Mesenchymal stem cell (in vitro differentiated cells and primary cell): ENCODE data around the gene TADA1.

Source experiments
- DNase-seq: peaks from one replicate; pipeline ENCODE4 v3.0.0-alpha.2; 2013
- H2AFZ ChIP-seq: one replicate; pipeline ENCODE4 v1.6.1; 2013; ENCODE audit warnings: low read depth, mild to moderate bottlenecking, control low read depth, inconsistent platforms, low read length, moderate library complexity
- H2AK5ac ChIP-seq: 2 replicates; pipeline ENCODE4 v1.6.1; 2013; ENCODE audit warnings: low read length, moderate library complexity, mild to moderate bottlenecking, inconsistent platforms; ENCODE audit not compliant: severe bottlenecking
- H2BK120ac ChIP-seq: one replicate; pipeline ENCODE4 v1.6.1; 2013; ENCODE audit warnings: low read depth, mild to moderate bottlenecking, inconsistent platforms, low read length, moderate library complexity
- H2BK12ac ChIP-seq, 2 experiments: one replicate each; pipeline ENCODE4 v1.6.1; 2013; ENCODE audit warnings: inconsistent platforms in 2 of 2, low read length in 2 of 2, mild to moderate bottlenecking in 2 of 2, moderate library complexity in 2 of 2, control low read depth in 1 of 2
- H2BK15ac ChIP-seq: one replicate; pipeline ENCODE4 v1.6.1; 2013; ENCODE audit warnings: mild to moderate bottlenecking, low read depth, inconsistent platforms; ENCODE audit not compliant: poor library complexity, severe bottlenecking
- H2BK5ac ChIP-seq: 2 replicates; pipeline ENCODE4 v1.6.1; 2013; ENCODE audit warnings: low read depth, mild to moderate bottlenecking, low read length, control low read depth, inconsistent platforms; ENCODE audit not compliant: poor library complexity, severe bottlenecking
- H3K14ac ChIP-seq, 2 experiments: one replicate each; pipeline ENCODE4 v1.6.1; 2013; ENCODE audit warnings: inconsistent platforms in 2 of 2, low read length in 2 of 2, control low read depth in 1 of 2, mild to moderate bottlenecking in 1 of 2, moderate library complexity in 1 of 2
- H3K18ac ChIP-seq, 2 experiments: one replicate each; pipeline ENCODE4 v1.6.1; 2013; ENCODE audit warnings: inconsistent platforms in 2 of 2, low read length in 2 of 2, control low read depth in 1 of 2, low read depth in 1 of 2, mild to moderate bottlenecking in 1 of 2
- H3K23ac ChIP-seq, 2 experiments: one replicate each; pipeline ENCODE4 v1.6.1; 2013; ENCODE audit warnings: inconsistent platforms in 2 of 2, low read length in 2 of 2, mild to moderate bottlenecking in 2 of 2, moderate library complexity in 2 of 2, control low read depth in 1 of 2
- H3K27ac ChIP-seq: 2 replicates; pipeline ENCODE4 v1.5.1; 2013; ENCODE audit warnings: mild to moderate bottlenecking, moderate library complexity, low read length, control low read depth, inconsistent platforms; ENCODE audit not compliant: poor library complexity, severe bottlenecking
- H3K27me3 ChIP-seq, 2 experiments: 2 replicates each; pipeline versions ENCODE4 v1.6.1 to v1.7.0; 2013; ENCODE audit warnings: low read length in 2 of 2, mild to moderate bottlenecking in 2 of 2, moderate library complexity in 2 of 2, control low read depth in 1 of 2, inconsistent platforms in 1 of 2; ENCODE audit not compliant: control insufficient read depth in 1 of 2, insufficient read depth in 1 of 2
- H3K36me3 ChIP-seq, 2 experiments: 2 replicates each; pipeline versions ENCODE4 v1.6.1 to v1.7.0; 2013; ENCODE audit warnings: low read length in 2 of 2, control low read depth in 1 of 2, inconsistent platforms in 1 of 2, low read depth in 1 of 2, mild to moderate bottlenecking in 1 of 2; ENCODE audit not compliant: insufficient read depth in 2 of 2, control insufficient read depth in 1 of 2
- H3K4ac ChIP-seq, 2 experiments: one replicate each; pipeline ENCODE4 v1.6.1; 2013; ENCODE audit warnings: inconsistent platforms in 2 of 2, low read length in 2 of 2, mild to moderate bottlenecking in 2 of 2, moderate library complexity in 2 of 2, control low read depth in 1 of 2, low read depth in 1 of 2
- H3K4me1 ChIP-seq: 2 replicates; pipeline ENCODE4 v1.6.1; 2013; ENCODE audit warnings: low read depth, low read length, control low read depth; ENCODE audit not compliant: control insufficient read depth, insufficient read depth
- H3K4me2 ChIP-seq: 2 replicates; pipeline ENCODE4 v1.6.1; 2013; ENCODE audit warnings: low read length, mild to moderate bottlenecking, inconsistent platforms; ENCODE audit not compliant: poor library complexity, severe bottlenecking
- H3K4me3 ChIP-seq, 2 experiments: 2 replicates each; pipeline versions ENCODE4 v1.5.1 to v1.7.0; 2013; ENCODE audit warnings: low read length in 2 of 2, mild to moderate bottlenecking in 2 of 2, control low read depth in 1 of 2, low read depth in 1 of 2; ENCODE audit not compliant: insufficient read depth in 1 of 2
- H3K79me1 ChIP-seq: replicated peaks from 2 replicates; pipeline ENCODE4 v1.6.1; 2013; ENCODE audit warnings: mild to moderate bottlenecking, control low read depth, low read length, inconsistent platforms; ENCODE audit not compliant: poor library complexity, severe bottlenecking
- H3K9ac ChIP-seq: 2 replicates; pipeline ENCODE4 v1.7.0; 2013; ENCODE audit warnings: mild to moderate bottlenecking, low read length, moderate library complexity
- H3K9me3 ChIP-seq: 2 replicates; pipeline ENCODE4 v1.7.0; 2013; ENCODE audit warnings: mild to moderate bottlenecking, low read length; ENCODE audit not compliant: control insufficient read depth
- H4K8ac ChIP-seq: one replicate; pipeline ENCODE4 v1.6.1; 2013; ENCODE audit warnings: inconsistent platforms, mild to moderate bottlenecking, low read length, moderate library complexity
- H4K91ac ChIP-seq: one replicate; pipeline ENCODE4 v1.6.1; 2013; ENCODE audit warnings: mild to moderate bottlenecking, low read length, inconsistent platforms
- WGBS: methylation state at CpG from one replicate; pipeline ENCODE4 v1.1.7; 2013; ENCODE audit warnings: mixed read lengths; 5-methylcytosine and 5-hydroxymethylcytosine counted together

TADA1 gene

GRCh38 chr1:166858726-166859419 is 17.2 kb downstream of the TADA1 start:
- 95% methylated on average over 7 of the region's 7 CpGs for WGBS

DNA sequence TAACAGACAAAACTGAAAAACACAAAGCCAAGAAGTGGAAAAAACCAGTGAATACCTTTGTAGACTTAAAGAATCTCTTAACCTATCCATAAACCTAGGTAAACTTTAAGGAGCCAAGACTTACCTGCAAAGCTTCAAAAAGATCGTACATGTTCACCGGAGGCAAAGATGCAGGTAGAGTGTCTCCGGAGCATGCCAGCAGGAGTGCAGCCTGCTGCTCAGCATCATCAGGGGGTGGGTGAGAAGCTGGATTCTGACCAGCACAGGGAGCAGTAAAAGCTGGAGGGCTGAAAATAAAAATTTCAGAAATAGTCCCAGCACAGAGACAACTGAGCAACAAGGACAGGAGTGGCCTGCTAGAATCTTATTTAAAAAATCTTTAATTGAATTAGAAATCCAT is 18.1 kb downstream of the TADA1 start:
- Histone ChIP-seq H4K8ac (no peak overlapping the region), H2BK5ac (no peak overlapping the region), H3K23ac (no peak overlapping the region), H2BK120ac (no peak overlapping the region), H3K27ac (no peak overlapping the region), H2AFZ (no peak overlapping the region), H3K9ac (no peak overlapping the region), H2AK5ac (no peak overlapping the region), H3K4ac (no peak overlapping the region), H3K4me3 (no peak overlapping the region), H2BK15ac (no peak overlapping the region), H4K91ac (no peak overlapping the region), H3K4me1 (peaks cover 3% of the 10 kb centered on the region), H3K79me1 (peaks cover 17% of the 10 kb centered on the region), H3K9me3 (no peaks in the 10 kb centered on the region), H3K27me3 (no peaks in the 10 kb centered on the region), H3K36me3 (peaks cover 20 to 89% of the 10 kb centered on the region in 2 experiments), H3K4me2 (no peak overlapping the region), H3K14ac (no peak overlapping the region), H2BK12ac (no peak overlapping the region), H3K18ac (no peak overlapping the region)
- DNase-seq = no peak
- 98% methylated on average over 3 of the region's 3 CpGs for WGBS

More at GRCh38 chr1:166858726-166859419, 17.2 kb downstream of the TADA1 start:
- Histone ChIP-seq H3K14ac (no peak overlapping the region), H3K36me3 (peaks cover 20 to 89% of the 10 kb centered on the region in 2 experiments), H2BK5ac (no peak overlapping the region), H3K79me1 (peaks cover 19% of the 10 kb centered on the region), H4K8ac (no peak overlapping the region), H3K9ac (no peak overlapping the region), H3K9me3 (no peaks in the 10 kb centered on the region), H2BK15ac (no peak overlapping the region), H4K91ac (no peak overlapping the region), H3K4ac (no peak overlapping the region), H2AFZ (no peak overlapping the region), H3K18ac (no peak overlapping the region), H3K4me1 (peaks cover 3% of the 10 kb centered on the region), H3K27ac (no peak overlapping the region), H3K27me3 (no peaks in the 10 kb centered on the region), H2AK5ac (no peak overlapping the region), H3K23ac (no peak overlapping the region), H2BK120ac (no peak overlapping the region), H2BK12ac (no peak overlapping the region), H3K4me2 (no peak overlapping the region), H3K4me3 (no peak overlapping the region)
- no peak for DNase-seq

- H4K91ac ChIP-seq = no peak overlapping the region
- 96% methylated on average over 2 of the region's 3 CpGs for WGBS
- no peak overlapping the region for H2BK12ac ChIP-seq
- no peak overlapping the region for H3K9ac ChIP-seq
- H2BK120ac ChIP-seq = no peak overlapping the region
- no peak overlapping the region for H2BK15ac ChIP-seq
- no peak overlapping the region for H2AK5ac ChIP-seq
- no peak overlapping the region for H3K23ac ChIP-seq
- no peaks in the 10 kb centered on the region for H3K9me3 ChIP-seq
- no peak overlapping the region for H3K4me2 ChIP-seq
- no peak overlapping the region for H3K18ac ChIP-seq
- H3K36me3 ChIP-seq = peaks cover 19 to 91% of the 10 kb centered on the region in 2 experiments
- peaks cover 3% of the 10 kb centered on the region for H3K4me1 ChIP-seq
- no peak overlapping the region for H3K27ac ChIP-seq
- no peaks in the 10 kb centered on the region for H3K27me3 ChIP-seq
- H3K14ac ChIP-seq = no peak overlapping the region
- no peak overlapping the region for H3K4me3 ChIP-seq
- no peak overlapping the region for H2BK5ac ChIP-seq
- H4K8ac ChIP-seq = no peak overlapping the region
- peaks cover 22% of the 10 kb centered on the region for H3K79me1 ChIP-seq
- DNase-seq = no peak
- no peak overlapping the region for H3K4ac ChIP-seq
- H2AFZ ChIP-seq = no peak overlapping the region
Observed at GRCh38 chr1:166855558-166855957, 20.5 kb downstream of the TADA1 start.

DNA sequence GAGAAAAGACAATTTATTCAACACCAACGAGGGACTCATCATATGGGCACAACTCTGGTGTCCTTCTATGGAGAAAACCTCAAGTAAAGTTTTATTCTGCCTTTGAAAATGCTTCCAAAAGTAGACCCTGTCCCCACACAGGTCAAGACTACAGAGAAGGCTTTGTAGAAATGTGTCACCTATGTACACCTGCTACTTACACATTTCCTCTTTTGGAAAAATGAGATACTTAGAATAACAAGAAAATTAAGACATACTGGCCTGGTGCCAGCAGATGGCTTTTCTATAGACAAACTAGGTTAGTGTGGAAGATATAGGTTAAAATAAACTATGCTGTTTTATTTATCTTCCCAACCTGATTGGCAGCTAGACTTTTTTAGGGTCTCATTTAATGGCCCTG is 23.1 kb downstream of the TADA1 start:
- no peak overlapping the region for H3K23ac ChIP-seq
- H3K27ac ChIP-seq = no peak overlapping the region
- H3K79me1 ChIP-seq = peaks cover 27% of the 10 kb centered on the region
- H3K18ac ChIP-seq = no peak overlapping the region
- WGBS = 97% methylated on average over 1 of the region's 1 CpG
- H3K27me3 ChIP-seq = no peaks in the 10 kb centered on the region
- no peaks in the 10 kb centered on the region for H3K9me3 ChIP-seq
- no peak overlapping the region for H2BK12ac ChIP-seq
- H2AFZ ChIP-seq = no peak overlapping the region
- no peak overlapping the region for H4K8ac ChIP-seq
- H3K36me3 ChIP-seq = peaks cover 30 to 98% of the 10 kb centered on the region in 2 experiments
- no peak overlapping the region for H3K14ac ChIP-seq
- H3K4me1 ChIP-seq = no peaks in the 10 kb centered on the region
- H3K9ac ChIP-seq = no peak overlapping the region
- H2BK120ac ChIP-seq = no peak overlapping the region
- no peak overlapping the region for H4K91ac ChIP-seq
- H2AK5ac ChIP-seq = no peak overlapping the region
- no peak overlapping the region for H2BK5ac ChIP-seq
- no peak overlapping the region for H3K4me3 ChIP-seq
- H3K4ac ChIP-seq = no peak overlapping the region
- DNase-seq = no peak
- H3K4me2 ChIP-seq = no peak overlapping the region
- H2BK15ac ChIP-seq = no peak overlapping the region
